Femur (tissue), 1 donor: Measurements from ENCODE around the gene NRXN3.

Experiments
- DNase-seq: peaks from one replicate; pipeline ENCODE4 v3.0.0-alpha.2; 2017

Gene NRXN3

DNA sequence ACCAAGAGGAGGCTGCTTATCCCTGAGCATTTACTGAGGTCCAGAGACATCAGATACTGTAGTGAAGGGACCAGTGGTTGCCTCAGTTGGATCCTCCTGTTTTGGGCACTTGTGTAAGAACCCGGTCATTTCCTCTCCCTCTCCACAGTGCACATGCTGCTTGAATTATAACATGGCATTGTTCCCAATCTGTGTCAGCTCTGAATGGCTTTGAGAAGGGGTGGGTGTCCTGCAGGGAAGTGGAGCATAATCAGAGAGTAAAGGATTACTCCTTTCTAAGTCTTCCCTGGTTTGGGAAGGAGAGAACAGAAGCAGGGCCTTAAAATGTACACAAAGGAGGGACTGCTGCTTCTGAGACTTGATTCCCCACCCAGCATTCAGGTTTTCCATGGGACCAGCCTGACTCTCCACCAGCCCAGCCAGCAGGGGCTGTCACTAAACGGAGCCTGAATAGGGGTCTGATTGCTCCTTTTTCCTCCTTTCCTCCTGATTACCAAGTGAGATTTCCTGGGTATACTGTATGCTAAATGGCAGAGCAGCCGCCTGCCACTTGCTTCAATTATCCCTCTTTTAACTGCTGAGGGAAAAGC, 78.4 kb downstream of the NRXN3 start:
- DNase-seq, result no peak

DNA sequence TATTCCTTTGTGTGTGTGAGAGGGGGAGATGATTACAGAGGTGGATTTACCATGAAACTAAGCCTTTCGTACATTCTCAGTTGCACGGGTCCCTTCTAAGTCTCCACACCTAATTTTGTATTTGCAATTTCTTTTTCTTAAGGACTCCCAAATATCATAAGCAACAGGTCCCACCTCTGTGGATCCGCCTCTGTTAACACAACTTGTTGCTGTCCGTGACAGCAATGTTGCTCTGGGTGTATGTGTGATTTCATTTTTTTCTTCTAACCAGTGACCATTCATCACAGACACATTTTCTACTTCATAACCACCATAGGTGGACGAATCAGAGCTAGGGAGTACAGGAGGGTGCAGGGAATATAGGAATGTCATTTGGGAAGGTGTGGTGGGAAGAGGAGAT, 81.1 kb downstream of the NRXN3 start:
- no peak for DNase-seq

DNA sequence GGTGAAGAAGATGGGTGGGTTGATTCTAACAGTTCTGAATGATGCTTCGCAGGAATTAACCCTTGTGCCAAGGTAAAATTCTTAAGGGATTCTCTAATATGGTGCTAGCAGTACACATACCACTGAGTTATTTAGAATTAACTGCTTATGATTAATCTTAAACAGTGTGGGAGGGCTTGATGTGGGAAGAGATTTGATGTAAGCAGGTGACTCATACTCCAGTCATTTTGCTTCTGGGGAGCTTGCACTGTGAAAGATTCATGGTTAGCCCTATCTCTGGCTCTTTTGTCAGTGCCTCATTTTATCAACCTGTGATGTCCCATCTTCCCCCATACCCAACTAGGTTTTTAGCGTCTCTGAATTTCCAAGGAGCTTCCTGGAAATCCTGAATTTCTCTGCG, 83.8 kb downstream of the NRXN3 start:
- no peak for DNase-seq

DNA sequence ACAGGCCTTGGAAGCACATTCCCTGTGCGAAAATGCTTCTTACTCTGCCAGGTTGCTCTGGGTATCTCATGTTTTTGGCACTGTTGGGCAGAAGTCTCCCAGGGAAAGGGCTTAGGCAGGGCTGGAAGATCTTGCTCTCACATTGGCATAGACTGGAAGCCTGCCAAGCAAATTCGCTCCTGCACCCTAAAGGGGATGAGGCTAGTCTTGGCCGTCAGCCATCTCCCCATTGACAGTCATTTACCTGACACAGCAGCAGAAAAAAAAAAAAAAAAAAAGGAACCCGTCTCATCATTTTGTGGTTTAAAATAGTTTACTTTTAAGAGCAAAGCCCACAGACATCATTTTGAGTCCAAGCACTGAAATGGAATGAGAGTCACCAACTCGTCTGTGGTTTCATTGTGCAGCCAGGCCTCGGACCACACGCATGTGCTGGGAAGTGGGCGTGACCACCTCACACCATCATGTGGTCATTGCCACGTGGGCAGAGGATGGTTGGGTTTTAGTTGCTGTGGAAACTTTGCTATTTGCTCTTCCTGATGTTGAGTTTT, 84.8 kb downstream of the NRXN3 start:
- DNase-seq, result peak; percentile 76

DNA sequence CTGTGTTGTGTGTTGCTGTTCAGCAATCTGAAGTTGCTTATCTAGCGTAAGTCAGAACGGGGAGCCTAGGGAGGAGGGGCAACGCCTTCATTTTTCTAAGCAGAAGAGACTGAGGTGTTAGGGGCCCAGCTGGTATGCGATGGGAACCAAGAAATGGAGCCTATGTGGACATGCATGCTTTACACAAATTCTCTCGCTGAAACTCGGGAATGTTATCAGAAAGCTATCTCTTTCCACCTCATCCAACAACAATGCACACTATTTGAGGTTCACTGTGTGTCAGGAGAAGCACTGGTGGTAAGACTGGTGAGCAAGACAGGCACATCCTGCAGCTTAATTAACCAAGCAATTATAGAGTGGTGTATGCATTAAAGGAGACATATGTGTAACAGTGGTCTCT, 89.7 kb downstream of the NRXN3 start:
- no peak for DNase-seq

DNA sequence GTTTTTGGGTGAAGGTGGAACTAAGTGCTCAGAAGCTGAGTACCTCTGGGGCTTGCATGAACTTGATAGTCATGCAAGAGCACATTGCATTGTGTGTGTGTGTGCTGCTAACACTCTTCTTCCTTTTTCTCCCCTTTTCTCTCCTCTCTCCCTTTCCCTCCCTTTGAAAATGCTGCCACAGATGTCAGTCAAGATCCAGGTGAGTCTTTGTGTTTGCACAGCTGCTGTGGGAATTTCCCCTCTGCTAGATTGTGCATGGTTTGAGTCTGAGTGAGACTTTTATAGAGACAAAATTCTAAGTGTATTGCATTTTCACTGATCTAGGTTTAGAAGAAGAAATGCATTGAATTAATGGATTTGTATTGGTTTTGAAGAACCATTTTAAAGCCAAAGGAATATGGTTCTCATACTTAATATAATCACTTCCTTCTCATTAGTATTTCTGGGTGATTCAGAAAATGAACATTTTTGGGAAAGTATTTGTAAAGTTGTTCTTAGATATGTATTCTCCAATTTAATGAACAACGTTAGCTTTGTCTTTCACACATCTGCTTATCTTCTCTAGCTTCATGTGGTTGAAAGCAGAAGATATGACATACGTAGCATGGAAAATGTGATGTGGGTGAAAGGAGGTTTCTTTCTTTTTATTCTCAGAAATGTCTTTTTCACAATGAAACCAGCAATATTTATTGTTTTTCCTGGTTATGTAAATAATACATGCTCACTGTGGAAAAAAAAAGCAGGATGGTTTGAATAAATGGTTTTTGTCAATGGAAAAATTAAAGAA, 108.5 kb downstream of the NRXN3 start:
- no peak for DNase-seq

DNA sequence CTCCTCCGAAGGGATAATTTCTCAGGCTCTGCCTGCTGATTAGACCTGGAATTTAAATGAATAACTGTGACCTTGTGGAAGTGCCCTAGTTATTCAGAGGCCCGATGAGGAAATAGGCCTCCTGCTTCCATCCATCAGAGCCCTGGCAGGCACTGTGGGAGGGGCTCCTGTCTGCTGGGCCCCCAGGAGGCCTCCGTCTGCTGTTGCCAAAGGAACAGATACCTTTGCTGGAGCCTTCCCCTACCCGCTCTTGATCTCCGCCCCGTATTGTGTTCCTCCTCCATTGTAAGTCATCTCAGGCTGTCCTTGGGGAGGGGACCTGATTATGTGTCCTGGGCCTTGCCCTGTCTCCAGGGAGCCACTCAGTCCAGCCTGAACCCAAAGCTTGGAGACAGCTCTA, 112.3 kb downstream of the NRXN3 start:
- DNase-seq, result no peak

DNA sequence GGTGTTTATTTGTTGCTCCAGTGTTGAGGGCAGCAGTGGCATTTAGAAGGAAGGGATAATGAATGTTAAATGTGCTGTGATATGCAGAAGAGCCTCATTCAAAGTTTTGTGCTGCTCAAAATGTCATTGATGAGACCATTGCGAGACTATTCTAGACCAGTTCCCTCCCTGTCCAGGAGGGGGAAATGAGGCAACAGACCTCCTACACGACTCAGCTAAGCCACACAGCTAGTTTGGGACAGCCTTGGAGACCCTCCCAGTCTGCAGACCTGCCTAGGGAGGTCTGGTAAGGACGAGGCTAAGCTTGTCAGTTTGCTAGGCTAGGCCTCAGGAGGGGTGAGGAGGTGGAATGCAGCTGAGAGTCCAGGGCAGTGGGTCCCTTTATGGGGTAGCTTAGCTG, 116.0 kb downstream of the NRXN3 start:
- no peak for DNase-seq

DNA sequence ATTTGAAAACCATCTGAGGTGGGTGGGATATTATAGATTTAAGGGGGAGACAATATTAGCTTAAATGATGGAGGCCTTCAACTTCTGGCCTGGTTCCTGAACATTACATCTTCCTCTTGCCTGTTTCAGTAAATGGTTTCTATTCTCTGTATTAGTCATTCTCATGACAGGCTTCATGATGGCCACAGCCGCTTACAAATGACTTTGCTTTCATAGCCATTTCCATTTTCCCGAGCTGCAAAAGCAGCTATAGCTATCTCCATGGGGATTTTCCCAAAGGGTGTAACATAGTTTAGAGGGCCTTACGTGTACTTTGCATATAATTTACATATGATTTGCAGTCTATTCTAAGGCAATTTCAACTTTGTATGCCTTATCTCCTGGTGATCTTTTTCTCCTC, 121.8 kb downstream of the NRXN3 start:
- DNase-seq, result no peak

DNA sequence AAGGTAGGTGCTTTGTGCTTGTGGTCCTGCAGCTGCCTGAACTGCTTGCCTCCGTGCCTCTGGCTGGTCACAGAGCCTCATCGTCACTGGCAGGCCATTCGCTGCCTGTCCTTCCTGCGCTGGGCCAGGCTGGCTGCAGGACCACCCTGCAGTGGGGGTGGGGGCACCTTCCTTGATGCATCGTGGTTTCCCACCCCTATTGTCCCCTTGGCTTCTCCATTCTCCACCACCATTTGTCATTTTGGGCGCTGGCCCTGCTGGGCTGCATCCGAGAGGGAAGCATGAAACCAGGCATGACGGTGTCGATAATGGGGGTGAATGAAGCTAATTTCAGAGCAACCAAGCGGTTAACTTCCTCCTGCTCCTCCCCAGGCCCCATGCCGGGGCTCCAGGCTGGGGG, 127.7 kb downstream of the NRXN3 start:
- DNase-seq, result no peak

DNA sequence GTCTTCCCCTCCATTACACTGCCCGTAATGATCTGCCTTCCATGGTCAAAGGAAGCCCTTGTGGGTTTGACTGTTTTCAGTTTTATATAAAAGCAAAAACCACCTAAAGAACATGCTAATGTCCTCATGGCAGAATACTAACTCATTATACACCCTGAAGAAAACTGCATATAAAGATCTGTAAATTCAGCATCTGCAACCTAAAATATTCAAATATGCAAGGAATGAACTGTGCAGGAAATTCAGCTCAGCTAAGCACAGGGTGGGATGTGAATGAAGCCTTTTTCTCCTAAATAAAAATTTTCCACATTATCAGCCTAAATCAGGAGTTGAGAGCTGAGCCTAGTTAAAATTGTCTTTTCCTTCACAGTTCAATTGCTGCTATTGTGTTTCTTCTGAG, 128.1 kb downstream of the NRXN3 start:
- DNase-seq, result no peak

DNA sequence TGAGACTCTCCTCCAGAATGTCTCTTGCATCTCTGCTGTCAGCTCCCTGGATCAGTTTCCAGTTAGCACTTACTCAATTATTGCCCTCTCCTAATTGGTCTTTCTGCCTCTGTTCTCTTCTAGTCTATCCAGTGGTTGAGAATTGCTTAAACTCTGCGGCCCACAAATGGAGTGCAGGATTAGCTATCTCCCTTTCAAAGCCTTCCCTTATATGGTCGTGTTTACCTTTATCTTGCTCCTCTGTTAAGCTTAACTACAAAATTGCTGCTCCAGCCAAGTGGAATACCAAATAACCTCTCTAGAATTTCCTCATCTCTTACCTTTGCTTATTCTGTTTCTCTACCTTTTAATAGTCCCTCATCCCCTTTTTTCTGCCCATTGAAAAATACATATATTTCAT, 132.7 kb downstream of the NRXN3 start:
- no peak for DNase-seq

DNA sequence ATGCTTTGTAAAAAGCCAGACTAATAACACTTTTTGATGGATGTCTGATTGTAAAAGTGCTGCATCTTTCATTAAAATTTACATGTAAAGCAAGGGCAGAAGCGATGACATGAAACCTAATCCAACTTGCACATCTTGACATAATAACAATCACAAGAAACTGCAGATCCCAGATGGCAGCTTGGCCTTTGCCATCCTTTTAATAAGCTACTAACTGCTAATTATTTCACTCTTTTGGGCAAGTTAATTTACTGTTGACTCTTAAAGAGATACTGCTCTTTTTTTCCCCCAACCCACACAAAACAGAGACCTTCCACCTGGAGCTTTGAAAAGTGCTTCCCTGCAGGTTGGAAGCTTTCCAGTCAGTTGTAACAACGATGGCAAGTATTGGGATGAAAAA, 137.5 kb downstream of the NRXN3 start:
- no peak for DNase-seq

DNA sequence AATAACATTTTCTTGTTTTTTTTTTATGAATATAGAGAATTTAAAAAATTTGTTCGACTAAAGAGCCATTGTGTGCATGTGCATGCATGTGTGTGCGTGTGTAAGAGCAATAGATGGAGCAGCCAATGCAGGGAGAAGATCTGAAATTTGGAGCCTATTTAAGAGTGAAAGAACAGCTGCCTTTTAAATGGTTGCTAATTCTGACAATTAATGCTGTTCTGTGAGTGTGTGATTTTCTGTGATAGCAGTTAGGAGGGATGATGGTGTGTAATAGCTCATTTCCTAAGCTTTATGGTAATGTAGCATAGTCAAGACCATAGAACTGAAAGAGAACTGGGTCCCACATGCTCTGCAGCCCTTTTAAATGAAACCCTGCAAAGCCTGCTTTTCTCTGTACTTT, 137.9 kb downstream of the NRXN3 start:
- DNase-seq, result no peak

DNA sequence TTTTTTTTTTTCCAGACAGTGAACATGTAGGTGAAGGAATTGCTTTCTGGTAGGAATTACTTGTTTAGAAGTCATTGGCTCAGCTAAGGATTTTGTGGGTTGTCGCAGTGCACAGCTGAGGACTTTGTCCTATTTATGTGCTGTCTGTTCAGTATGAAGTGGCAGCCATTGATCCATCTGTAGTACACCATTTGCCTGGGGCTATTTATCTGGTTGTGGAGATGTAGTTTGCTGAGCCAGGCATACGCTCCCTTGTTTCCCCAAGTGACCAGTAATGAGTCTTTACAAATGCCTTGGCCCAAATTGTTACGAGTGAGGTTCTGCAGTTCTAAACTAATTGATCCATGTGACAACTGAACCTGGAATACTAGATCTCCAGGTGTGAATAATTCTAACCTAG, 140.1 kb downstream of the NRXN3 start:
- DNase-seq, result no peak

DNA sequence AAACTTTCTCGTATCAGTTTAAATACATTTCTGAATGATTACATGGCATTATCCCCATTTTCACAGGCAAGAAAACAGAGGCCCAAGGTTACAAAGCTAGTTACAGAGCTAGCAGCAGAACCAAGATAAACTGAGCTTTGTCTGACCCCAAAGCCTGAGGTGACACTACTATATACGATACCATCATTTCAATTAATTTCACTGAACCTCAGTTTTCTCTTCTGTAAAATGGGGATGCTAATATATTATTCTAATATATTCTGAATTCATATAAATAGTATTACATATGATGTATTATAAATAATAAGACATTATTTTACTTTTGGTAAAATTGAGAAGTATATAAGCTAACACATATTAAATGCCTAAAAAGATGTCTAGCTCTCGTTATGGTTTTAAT, 143.3 kb downstream of the NRXN3 start:
- DNase-seq, result no peak

DNA sequence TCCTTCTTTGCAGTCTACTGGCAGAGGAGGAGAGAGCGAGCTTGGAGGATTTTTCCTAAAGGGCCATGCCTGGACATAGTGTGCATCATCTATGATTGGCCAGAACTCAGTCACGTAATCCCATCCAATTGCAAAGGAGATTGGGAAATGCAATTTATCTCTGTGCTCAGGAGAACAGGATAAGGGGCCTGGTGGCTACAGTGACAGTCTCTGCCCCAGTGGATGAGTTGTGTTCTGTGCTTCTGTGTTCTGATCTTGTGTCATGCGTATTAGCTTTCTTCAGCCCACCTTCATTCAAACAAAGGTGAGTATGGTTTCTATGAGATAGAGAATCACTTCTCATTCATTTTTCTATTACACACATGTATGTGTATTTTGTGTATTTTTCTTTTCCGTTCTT, 144.3 kb downstream of the NRXN3 start:
- DNase-seq, result no peak

DNA sequence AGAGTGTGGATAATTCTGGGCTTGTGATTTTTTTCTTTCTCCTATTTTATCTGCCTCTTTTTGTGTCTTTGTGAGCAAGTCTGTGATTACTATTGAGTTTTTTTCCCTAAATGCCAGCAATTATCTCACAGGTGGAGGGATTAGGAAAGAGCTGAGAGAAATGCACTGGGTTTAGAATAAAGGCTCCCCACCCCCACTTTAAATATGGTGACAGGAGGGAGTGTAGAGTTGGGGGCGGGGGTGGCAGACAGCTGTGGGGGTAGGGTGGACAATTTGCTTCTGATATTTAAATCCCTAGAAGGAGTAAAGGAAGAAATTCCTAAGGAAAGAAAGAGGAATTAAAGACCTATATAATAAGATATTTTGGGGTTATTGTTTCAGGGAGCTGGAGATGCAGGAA, 145.9 kb downstream of the NRXN3 start:
- DNase-seq, result no peak

DNA sequence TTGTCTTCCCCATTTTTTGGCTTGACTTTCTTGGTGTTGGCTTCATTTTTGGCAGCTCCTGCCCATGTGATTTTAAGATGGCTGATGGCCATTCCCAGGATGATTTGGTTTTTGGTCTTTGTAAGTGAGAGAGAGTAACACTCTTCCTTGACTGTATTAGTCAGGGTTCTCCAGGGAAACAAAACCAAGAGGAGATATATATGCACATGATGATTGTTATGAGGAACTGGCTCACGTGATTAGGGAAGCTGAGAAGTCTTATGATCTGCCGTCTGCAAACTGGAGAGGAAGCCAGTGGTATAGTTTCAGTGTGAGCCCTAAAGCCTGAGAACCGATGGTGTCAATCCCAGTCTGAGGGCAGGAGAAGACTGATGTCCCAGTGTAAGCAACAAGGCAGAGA, 146.6 kb downstream of the NRXN3 start:
- DNase-seq, result no peak

DNA sequence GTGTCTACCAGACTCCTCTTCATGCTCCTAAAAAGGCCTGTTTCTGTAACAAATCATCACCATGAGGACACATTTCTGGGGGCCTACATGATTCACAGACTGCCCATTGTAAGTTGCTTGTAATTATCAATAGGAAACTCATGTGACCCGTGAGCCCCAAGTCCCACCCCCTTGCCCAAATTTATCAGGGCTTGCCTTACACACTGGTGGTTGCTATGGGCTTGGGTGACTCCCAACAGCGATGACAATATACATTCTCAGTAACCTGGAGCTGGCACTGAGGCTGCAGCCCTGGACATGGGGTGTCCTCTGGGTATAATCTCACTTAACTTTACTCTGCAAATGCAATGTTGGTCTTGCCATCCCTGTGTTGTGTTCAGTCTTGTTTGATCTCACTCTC, 149.2 kb downstream of the NRXN3 start:
- DNase-seq, result peak; percentile 17

DNA sequence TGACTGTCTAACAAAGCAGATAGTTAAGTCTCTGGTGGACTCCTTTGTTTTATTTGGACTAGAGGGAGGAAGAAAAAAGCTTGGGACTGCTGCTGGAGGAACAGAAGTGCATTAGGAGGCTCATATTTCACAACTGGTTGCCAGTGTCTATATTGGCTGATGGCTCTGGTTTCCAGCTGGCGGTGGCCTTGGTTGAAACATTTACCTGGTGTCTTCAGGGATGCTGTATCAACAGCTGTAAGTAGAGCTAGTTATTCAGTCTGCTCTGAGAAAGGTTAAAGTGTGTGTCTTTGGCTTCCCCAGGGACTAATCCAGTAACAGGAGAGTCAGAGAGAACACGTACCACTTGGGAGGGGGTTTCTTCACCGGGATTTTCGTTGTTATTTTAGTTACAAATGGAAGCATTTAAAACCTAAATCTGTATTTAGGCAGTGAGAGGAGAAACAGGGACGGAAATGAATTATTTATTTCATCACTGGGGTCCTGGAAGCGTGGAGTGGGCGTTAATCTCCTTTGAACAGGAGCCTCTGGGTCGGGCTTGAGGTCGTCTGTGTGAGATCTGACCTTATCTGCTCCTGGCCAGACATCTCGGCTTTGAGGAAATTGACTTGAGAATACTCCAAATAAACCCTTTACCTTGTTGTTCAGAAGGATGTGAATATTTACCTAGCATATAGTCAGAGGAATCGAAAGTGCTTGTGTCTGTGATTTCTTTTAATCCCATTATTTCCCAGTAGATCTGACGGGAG, 149.9 kb downstream of the NRXN3 start:
- DNase-seq, result peak; percentile 19

DNA sequence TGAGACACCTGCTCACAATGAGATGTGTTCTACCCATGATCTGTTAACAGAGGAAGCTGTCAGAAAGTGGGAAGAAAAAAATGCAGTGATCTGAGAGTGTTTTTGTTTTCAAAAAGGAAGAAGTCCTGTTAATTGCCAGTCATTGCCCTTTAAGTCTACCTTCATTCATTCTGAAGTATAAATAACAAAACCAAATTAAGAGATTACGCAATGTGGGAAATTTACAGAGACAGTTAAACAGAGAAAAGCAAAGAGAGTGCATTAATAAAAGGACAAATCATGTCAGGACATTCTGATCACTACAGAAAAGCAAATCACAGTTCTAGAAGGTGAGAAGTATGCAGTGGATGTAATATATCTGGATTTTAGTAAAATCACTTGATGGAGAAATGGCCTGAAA, 154.2 kb downstream of the NRXN3 start:
- no peak for DNase-seq

DNA sequence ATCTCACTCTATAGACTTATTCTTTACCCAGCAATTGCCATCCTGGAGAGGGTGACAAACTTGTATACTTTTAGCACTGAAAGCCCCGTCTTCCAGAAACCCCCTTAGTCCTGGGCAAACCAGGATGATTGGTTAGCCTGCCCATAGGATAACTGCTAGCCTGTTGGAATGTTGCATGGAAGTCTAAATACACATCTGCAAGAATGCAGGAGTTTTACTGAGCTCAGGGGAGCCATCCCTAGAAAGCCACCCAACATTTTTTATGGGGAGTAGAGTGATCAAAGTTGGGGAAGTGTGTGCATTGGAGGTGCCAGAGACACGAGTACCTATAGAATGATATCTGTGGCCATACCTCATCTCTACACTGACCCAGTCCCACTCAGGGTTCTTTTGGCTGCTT, 155.7 kb downstream of the NRXN3 start:
- DNase-seq, result no peak
